ENCODE data around the gene CSK. TPM values are rescaled to one million over a fixed set of nuclear protein-coding genes. Genes with fewer than 3 reads are reported as not detected.

CSK gene
- polyA plus RNA-seq, 1 of the 3 experiments (the other 2 are of a cell fraction), result 53.1 TPM

- TF ChIP-seq REST (IDR thresholded peaks at IDR 0.05; ENCODE audit: low read depth, low read length) (no peak), ZBTB33 (IDR thresholded peaks at IDR 0.05; ENCODE audit: borderline replicate concordance, low read depth) (no peak), TEAD4 (IDR thresholded peaks at IDR 0.05; ENCODE audit: borderline replicate concordance, insufficient read depth) (no peak)
Measured at GRCh38 chr15:74816624-74817369, 34.9 kb downstream of the CSK start (continued).

- WGBS (ENCODE audit: low lambda C conversion rate), result 38% methylated on average over 9 of the region's 9 CpGs
Measured at GRCh38 chr15:74817370-74817737, 35.5 kb downstream of the CSK start.

More at GRCh38 chr15:74817370-74817737, 35.5 kb downstream of the CSK start:
- peak; percentile 69 for DNase-seq
- no peak overlapping the region for H2AFZ ChIP-seq (ENCODE audit: low read depth)
- TF ChIP-seq MXI1 (IDR thresholded peaks at IDR 0.05; ENCODE audit: low read depth, low read length) (peak; percentile 43; the same call in 1 of the 2 replicates), PBX3 (IDR thresholded peaks at IDR 0.05) (no peak), NRF1 (IDR thresholded peaks at IDR 0.05; ENCODE audit: low read depth, low read length) (no peak), RAD21 (IDR thresholded peaks at IDR 0.05; ENCODE audit: low read length) (0 out of 2 replicates have a peak, but pooled peaks have one; percentile 12)
- no peaks in the 10 kb centered on the region for H3K9me2 ChIP-seq
- no peaks in the 10 kb centered on the region for H3K36me3 ChIP-seq (replicated peaks in 1 of 2; ENCODE audit: control insufficient read depth in 1 of 2, insufficient read depth in 2 of 2, low read length in 1 of 2)
- H3F3A ChIP-seq (replicated peaks; ENCODE audit: insufficient read depth), result no peaks in the 10 kb centered on the region
- H3K27me3 ChIP-seq (ENCODE audit: insufficient read depth), result no peaks in the 10 kb centered on the region
- H3K4me1 ChIP-seq (ENCODE audit: control insufficient read depth in 1 of 2, insufficient read depth in 2 of 2, low read depth in 1 of 2, low read length in 1 of 2), result peaks cover 0 to 38% of the 10 kb centered on the region in 2 experiments; a peak in 1 of 4 replicates
- H3K79me2 ChIP-seq (ENCODE audit: insufficient read depth), result no peaks in the 10 kb centered on the region
- CTCF ChIA-PET, result interaction anchor here (1.2 to 5.6 kb wide), 12 partner anchors 8 to 184 kb away, joined by 3 to 31 read pairs (median 6); partner anchors contain the start of gene CPLX3
- no peak overlapping the region for H3K4me2 ChIP-seq
- no peak overlapping the region for H3K9ac ChIP-seq
- no peaks in the 10 kb centered on the region for H4K20me1 ChIP-seq (ENCODE audit: insufficient read depth)
- POLR2A ChIA-PET, result interaction anchor here (0.8 kb wide), 1 partner anchor 20 kb away, joined by 3 read pairs; no protein-coding TSS in a partner anchor
- peak overlapping the region in 1 of 2 experiments; percentile 13; a peak in 1 of 4 replicates for H3K27ac ChIP-seq (ENCODE audit: low read depth in 2 of 2, low read length in 1 of 2)
- H3K9me3 ChIP-seq, result no peaks in the 10 kb centered on the region
- no peak overlapping the region for H3K4me3 ChIP-seq (ENCODE audit: low read depth in 2 of 2, low read length in 1 of 2)
